Calu3 (cell line): ENCODE measurements around the gene CAT. TPM values are rescaled to one million over a fixed set of nuclear protein-coding genes. Genes with fewer than 3 reads are reported as not detected.
"Not testable (repeated sequence)": the region's sequence is repeated elsewhere in the genome, so short reads cannot be mapped to it uniquely, and the experiment has no call there.

ENCODE experiments used
- BruUV-seq: library from RNA; stranded (reverse); fragments of 400-500 nt; replicated peaks from 2 replicates; lab custom pipeline; 2021; lab: Mats Ljungman, UMichigan
- CTCF ChIA-PET: fragments of 300-600 bp; sonication (Branson Sonifier 250); formaldehyde crosslinking; loops from one replicate; lab custom pipeline; 2022; ENCODE audit warnings: antibody characterized with exemption; lab: Charles Lee
- DNase-seq: peaks from one replicate; pipeline ENCODE4 v3.0.0; 2022
- H3K27ac Mint-ChIP-seq: one replicate; pipeline ENCODE4 v1.8.0; 2022; ENCODE audit warnings: mixed read lengths; ENCODE audit not compliant: unreplicated experiment
- H3K27me3 Mint-ChIP-seq: one replicate; pipeline ENCODE4 v1.8.0; 2022; ENCODE audit warnings: mixed read lengths; ENCODE audit not compliant: unreplicated experiment
- H3K36me3 Mint-ChIP-seq: one replicate; pipeline ENCODE4 v1.8.0; 2022; ENCODE audit warnings: mild to moderate bottlenecking, moderate library complexity, mixed read lengths; ENCODE audit not compliant: insufficient read depth, unreplicated experiment
- H3K4me1 Mint-ChIP-seq: one replicate; pipeline ENCODE4 v1.8.0; 2022; ENCODE audit warnings: mild to moderate bottlenecking, low read depth, mixed read lengths; ENCODE audit not compliant: unreplicated experiment
- H3K4me3 Mint-ChIP-seq: one replicate; pipeline ENCODE4 v1.8.0; 2022; ENCODE audit warnings: mild to moderate bottlenecking, low read depth, moderate library complexity, mixed read lengths; ENCODE audit not compliant: unreplicated experiment
- H3K9me3 Mint-ChIP-seq: one replicate; pipeline ENCODE4 v1.8.0; 2022; ENCODE audit warnings: low read depth, mixed read lengths; ENCODE audit not compliant: unreplicated experiment
- intact Hi-C: fragments of 100-400 bp; cut with micrococcal nuclease; formaldehyde crosslinking; loops from one replicate; pipeline ENCODE4 v1.10.0; 2022; ENCODE audit not compliant: unreplicated experiment
- total RNA-seq: library from RNA; stranded (reverse); gene quantifications from 2 replicates; pipeline ENCODE4 v1.2.3, GENCODE V29; 2022
- TF ChIP-seq, protein P1 (sequence below): fragments of 200-600 bp; IDR thresholded peaks from one replicate; pipeline ENCODE4 v1.8.0; 2022; ENCODE audit warnings: antibody characterized with exemption; ENCODE audit not compliant: unreplicated experiment

Gene CAT
- total RNA-seq, 1 experiment from 2014 or later = 54.5 TPM

DNA sequence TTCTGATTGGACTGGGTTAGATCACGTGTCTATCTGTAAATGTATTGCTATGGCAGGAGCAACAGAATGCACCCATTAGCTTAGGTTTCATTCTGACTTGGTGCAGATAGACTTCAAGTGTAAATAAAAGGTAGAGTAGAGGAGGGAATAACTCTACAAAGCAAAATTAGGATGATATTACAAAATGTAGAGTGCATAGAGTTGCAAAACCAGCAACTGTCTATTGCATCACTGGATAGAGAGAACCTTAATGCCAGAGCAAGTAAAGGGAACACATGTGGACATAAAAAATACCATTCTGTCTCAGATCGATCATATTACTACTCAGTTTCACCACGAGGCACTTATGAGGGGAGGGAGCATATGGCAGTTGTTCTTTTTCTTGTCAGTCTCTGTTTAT is 22.0 kb upstream of the CAT start:
- H3K27me3 Mint-ChIP-seq = no peaks in the 10 kb centered on the region
- peaks cover 13% of the 10 kb centered on the region for H3K9me3 Mint-ChIP-seq
- H3K36me3 Mint-ChIP-seq = no peaks in the 10 kb centered on the region
- no peak overlapping the region for H3K27ac Mint-ChIP-seq
- intact Hi-C loops = loop anchor here (5.0 kb wide), 1 partner anchor 39 kb away; no protein-coding TSS in a partner anchor
- no peak for DNase-seq
- CTCF ChIA-PET = no interaction called here
- H3K4me1 Mint-ChIP-seq = peaks cover 15% of the 10 kb centered on the region
- BruUV-seq = no TSS peak
- TF ChIP-seq, protein P1, sequence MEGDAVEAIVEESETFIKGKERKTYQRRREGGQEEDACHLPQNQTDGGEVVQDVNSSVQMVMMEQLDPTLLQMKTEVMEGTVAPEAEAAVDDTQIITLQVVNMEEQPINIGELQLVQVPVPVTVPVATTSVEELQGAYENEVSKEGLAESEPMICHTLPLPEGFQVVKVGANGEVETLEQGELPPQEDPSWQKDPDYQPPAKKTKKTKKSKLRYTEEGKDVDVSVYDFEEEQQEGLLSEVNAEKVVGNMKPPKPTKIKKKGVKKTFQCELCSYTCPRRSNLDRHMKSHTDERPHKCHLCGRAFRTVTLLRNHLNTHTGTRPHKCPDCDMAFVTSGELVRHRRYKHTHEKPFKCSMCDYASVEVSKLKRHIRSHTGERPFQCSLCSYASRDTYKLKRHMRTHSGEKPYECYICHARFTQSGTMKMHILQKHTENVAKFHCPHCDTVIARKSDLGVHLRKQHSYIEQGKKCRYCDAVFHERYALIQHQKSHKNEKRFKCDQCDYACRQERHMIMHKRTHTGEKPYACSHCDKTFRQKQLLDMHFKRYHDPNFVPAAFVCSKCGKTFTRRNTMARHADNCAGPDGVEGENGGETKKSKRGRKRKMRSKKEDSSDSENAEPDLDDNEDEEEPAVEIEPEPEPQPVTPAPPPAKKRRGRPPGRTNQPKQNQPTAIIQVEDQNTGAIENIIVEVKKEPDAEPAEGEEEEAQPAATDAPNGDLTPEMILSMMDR = no peak
- no peak overlapping the region for H3K4me3 Mint-ChIP-seq

DNA sequence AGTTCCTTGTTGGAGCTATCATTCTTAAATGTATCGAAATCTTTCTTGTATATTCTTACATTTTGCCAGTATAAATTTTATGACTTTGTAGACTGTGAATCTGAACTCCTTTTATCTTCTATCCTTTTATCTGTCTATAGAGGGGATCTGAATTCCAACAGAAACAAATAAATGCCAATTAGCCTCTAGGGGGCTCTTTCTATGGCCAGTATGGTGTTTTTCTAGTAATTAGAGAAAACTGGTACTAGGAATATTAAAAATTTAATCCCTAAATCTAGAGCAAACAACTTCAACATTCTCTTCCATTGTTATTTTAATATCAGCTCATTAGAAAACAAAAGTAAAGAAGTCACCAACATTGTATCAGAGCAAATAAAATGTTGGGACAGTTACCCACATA is 21.5 kb upstream of the CAT start:
- Mint-ChIP-seq H3K27ac (no peak overlapping the region), H3K4me1 (peaks cover 15% of the 10 kb centered on the region), H3K27me3 (no peaks in the 10 kb centered on the region), H3K36me3 (no peaks in the 10 kb centered on the region), H3K4me3 (no peak overlapping the region), H3K9me3 (peaks cover 13% of the 10 kb centered on the region)
- CTCF ChIA-PET = no interaction called here
- TF ChIP-seq, protein P1 = no peak
- intact Hi-C loops = loop anchor here (5.0 kb wide), 1 partner anchor 40 kb away; no protein-coding TSS in a partner anchor
- no TSS peak for BruUV-seq
- no peak for DNase-seq

DNA sequence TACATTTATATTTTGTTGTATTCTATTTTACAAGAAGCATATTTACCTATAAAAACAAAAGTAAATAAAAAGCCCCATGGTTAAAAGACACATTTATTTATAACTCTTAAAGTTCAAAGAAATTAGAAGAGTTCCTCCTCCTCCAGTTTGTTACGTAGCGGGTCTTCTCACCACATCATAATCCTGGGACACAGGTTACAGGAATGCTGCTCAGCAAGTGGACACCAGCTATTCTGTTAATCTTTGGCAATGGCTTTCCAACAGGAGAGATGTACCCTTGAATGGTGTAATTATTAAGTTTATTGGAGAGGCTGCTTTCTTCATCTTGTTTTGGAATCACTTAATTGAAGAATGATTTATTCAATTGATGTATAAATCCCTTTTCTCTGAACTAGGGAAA is 19.6 kb upstream of the CAT start:
- peaks cover 15% of the 10 kb centered on the region for H3K4me1 Mint-ChIP-seq
- TF ChIP-seq, protein P1 = no peak
- H3K4me3 Mint-ChIP-seq = no peak overlapping the region
- BruUV-seq = no TSS peak
- DNase-seq = no peak
- CTCF ChIA-PET = no interaction called here
- peaks cover 6% of the 10 kb centered on the region for H3K9me3 Mint-ChIP-seq
- no peaks in the 10 kb centered on the region for H3K27me3 Mint-ChIP-seq
- H3K36me3 Mint-ChIP-seq = no peaks in the 10 kb centered on the region
- intact Hi-C loops = loop anchor here (5.0 kb wide), 1 partner anchor 42 kb away; no protein-coding TSS in a partner anchor
- H3K27ac Mint-ChIP-seq = no peak overlapping the region

DNA sequence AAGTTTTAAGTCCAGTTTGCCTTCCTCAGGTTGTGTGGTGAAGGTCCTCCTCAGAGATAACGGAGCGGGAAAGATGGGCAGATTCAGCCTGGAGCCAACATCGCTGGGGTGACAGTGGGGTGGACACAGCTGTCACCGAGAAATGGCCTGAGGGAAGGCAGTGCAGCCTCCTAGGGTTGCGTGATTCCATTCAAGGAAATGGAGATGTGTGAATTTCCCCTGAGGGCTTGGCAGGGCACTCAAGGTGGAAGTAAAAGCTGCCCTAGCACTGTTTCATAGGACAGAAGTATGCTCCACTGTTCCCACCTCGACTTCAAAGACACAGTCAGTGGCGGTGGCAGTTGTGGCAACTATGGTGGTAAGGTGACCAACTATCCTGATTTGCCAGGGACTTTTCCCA is 15.4 kb upstream of the CAT start:
- Mint-ChIP-seq H3K4me3 (no peak overlapping the region), H3K4me1 (peaks cover 10% of the 10 kb centered on the region), H3K9me3 (no peaks in the 10 kb centered on the region), H3K27ac (no peak overlapping the region), H3K27me3 (no peaks in the 10 kb centered on the region), H3K36me3 (no peaks in the 10 kb centered on the region)
- intact Hi-C loops = no loop called here
- TF ChIP-seq, protein P1 = no peak
- CTCF ChIA-PET = no interaction called here
- no peak for DNase-seq
- no TSS peak for BruUV-seq

DNA sequence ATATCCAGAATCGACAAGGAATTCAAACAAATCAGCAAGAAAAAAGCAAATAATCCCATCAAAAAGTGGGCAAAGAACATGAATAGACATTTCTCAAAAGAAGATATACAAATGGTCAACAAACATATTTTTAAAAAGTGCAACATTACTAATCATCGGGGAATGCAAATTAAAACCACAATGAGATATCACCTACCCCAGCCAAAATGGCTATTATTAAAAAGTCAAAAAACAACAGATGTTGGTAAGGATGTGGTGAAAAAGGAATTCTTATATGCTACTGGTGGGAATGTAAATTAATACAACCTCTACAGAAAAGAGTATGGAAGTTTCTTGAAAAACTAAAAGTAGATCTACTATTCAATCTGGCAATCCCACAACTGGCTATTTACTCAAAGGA is 13.9 kb upstream of the CAT start:
- H3K9me3 Mint-ChIP-seq, H3K4me3 Mint-ChIP-seq, BruUV-seq, H3K27ac Mint-ChIP-seq, intact Hi-C loops, H3K36me3 Mint-ChIP-seq, DNase-seq, H3K27me3 Mint-ChIP-seq, H3K4me1 Mint-ChIP-seq, CTCF ChIA-PET: not testable (repeated sequence)
